Lower leg skin (tissue), 3 donors: ENCODE measurements around the gene DOK7.

Source experiments
- CTCF ChIP-seq, 3 donors: fragments of 450-650 bp; IDR thresholded peaks; one replicate each; pipeline ENCODE4 v1.5.1; 2016; ENCODE audit warnings: antibody characterized with exemption in 3 of 3, mild to moderate bottlenecking in 3 of 3, moderate library complexity in 2 of 3
- POLR2A ChIP-seq, 2 donors: fragments of 450-650 bp; IDR thresholded peaks; one replicate each; pipeline ENCODE4 v1.6.1; 2016 to 2017; ENCODE audit warnings: antibody characterized with exemption in 2 of 2, mild to moderate bottlenecking in 1 of 2, moderate library complexity in 1 of 2

DNA sequence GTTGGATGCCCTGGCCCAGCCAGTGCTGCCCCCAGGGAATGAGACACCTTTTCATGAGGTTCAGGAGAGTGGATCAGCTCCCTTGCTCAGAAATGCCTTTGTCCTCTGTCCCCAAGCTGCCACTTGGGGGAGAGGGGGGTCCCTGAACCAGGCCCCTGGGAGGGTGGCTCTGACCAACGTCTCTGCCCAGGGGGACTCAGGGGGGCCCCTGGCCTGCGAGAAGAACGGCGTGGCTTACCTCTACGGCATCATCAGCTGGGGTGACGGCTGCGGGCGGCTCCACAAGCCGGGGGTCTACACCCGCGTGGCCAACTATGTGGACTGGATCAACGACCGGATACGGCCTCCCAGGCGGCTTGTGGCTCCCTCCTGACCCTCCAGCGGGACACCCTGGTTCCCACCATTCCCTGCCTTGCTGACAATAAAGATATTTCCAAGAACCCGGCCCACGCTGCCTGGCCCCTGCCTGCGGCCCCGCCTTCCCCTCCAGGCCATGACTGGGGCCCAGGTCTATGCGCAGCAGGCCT, 14.0 kb upstream of the DOK7 start:
- TF ChIP-seq CTCF (IDR thresholded peaks at IDR 0.05): no peak
- no peak for TF ChIP-seq POLR2A (IDR thresholded peaks at IDR 0.05)
